Gastrocnemius medialis (tissue), 4 donors: ENCODE data around the gene TAOK3.

ENCODE experiments used
- CTCF ChIP-seq, 5 experiments: fragments of 450-650 bp in 3 of 5; fragments of 200-600 bp in 2 of 5; sonication (generic) in 2 of 5; IDR thresholded peaks in 4 of 5; conservative IDR thresholded peaks in 1 of 5; 1 replicate in 4 of 5; 2 replicates in 1 of 5; pipeline ENCODE4 v1.5.1; 2016 to 2019; ENCODE audit warnings: antibody characterized with exemption in 5 of 5, mild to moderate bottlenecking in 3 of 5, moderate library complexity in 3 of 5
- POLR2A ChIP-seq, 2 donors: fragments of 450-650 bp; IDR thresholded peaks; one replicate each; pipeline ENCODE4 v1.6.1; 2017; ENCODE audit warnings: antibody characterized with exemption in 2 of 2, mild to moderate bottlenecking in 2 of 2, moderate library complexity in 2 of 2

GRCh38 chr12:118398524-118398923 lies 25.8 kb upstream of the TAOK3 start:
- TF ChIP-seq CTCF (IDR thresholded peaks at IDR 0.05 in 4 of 5, conservative IDR thresholded peaks at IDR 0.05 in 1 of 5) (no peak), POLR2A (IDR thresholded peaks at IDR 0.05) (no peak)
